Stimulated activated CD4-positive, alpha-beta T cell treated with anti-CD3 and anti-CD28 coated beads, Interleukin-2, amount 100 ng/mL, for 48 hours (primary cell): Measurements from ENCODE around the gene KRT86.
"Not testable (repeated sequence)": the region's sequence is repeated elsewhere in the genome, so short reads cannot be mapped to it uniquely, and the experiment has no call there.

Experiments
- DNase-seq, 2 donors: peaks; one replicate each; pipeline ENCODE4 v3.0.0-alpha.2; 2020

Gene KRT86

GRCh38 chr12:52342781-52343490 lies 68.5 kb downstream of the KRT86 start:
- DNase-seq: no peak

GRCh38 chr12:52343550-52343949 lies 69.1 kb downstream of the KRT86 start:
- no peak for DNase-seq

- DNase-seq: no peak
These were observed 69.7 kb downstream of the KRT86 start for GRCh38 chr12:52344111-52344510.

GRCh38 chr12:52345041-52345440 lies 70.6 kb downstream of the KRT86 start:
- DNase-seq: not testable (repeated sequence)

- no peak for DNase-seq
These were observed 72.1 kb downstream of the KRT86 start for GRCh38 chr12:52346593-52346992.

- DNase-seq: no peak
These were observed 72.6 kb downstream of the KRT86 start for GRCh38 chr12:52347016-52347415.

- DNase-seq: no peak
These were observed 73.4 kb downstream of the KRT86 start for GRCh38 chr12:52347551-52348510.

- no peak for DNase-seq
These were observed 74.8 kb downstream of the KRT86 start for GRCh38 chr12:52349196-52349595.

GRCh38 chr12:52350021-52350620 lies 75.7 kb downstream of the KRT86 start:
- DNase-seq: no peak

- no peak for DNase-seq
These were observed 76.3 kb downstream of the KRT86 start for GRCh38 chr12:52350786-52351185.

GRCh38 chr12:52351196-52352059 lies 77.0 kb downstream of the KRT86 start:
- DNase-seq: no peak

- DNase-seq: no peak
These were observed 78.5 kb downstream of the KRT86 start for GRCh38 chr12:52352951-52353350.

GRCh38 chr12:52353766-52354165 lies 79.3 kb downstream of the KRT86 start:
- DNase-seq: no peak

- no peak for DNase-seq
These were observed 79.8 kb downstream of the KRT86 start for GRCh38 chr12:52354200-52354599.

GRCh38 chr12:52355176-52355575 lies 80.7 kb downstream of the KRT86 start:
- no peak for DNase-seq

- no peak for DNase-seq
These were observed 81.8 kb downstream of the KRT86 start for GRCh38 chr12:52356031-52356761.

GRCh38 chr12:52356762-52357580 lies 82.5 kb downstream of the KRT86 start:
- DNase-seq: no peak
